Epithelial cell of esophagus (primary cell): Measurements from ENCODE around the gene AKAP13.

Experiments
- DNase-seq: peaks from one replicate; pipeline ENCODE4 v3.0.0; 2010; ENCODE audit warnings: low read depth
- H3K4me3 ChIP-seq: 2 replicates; pipeline ENCODE4 v1.5.1; 2011; ENCODE audit warnings: mild to moderate bottlenecking, low read length, control low read depth
- TF ChIP-seq, protein P1 (sequence below): IDR thresholded peaks from 2 replicates; pipeline ENCODE4 v1.5.1; 2011; ENCODE audit warnings: low read depth, mild to moderate bottlenecking, low read length, control low read depth, inconsistent platforms; ENCODE audit not compliant: insufficient read depth; ENCODE audit errors: missing control alignments

Gene AKAP13

DNA sequence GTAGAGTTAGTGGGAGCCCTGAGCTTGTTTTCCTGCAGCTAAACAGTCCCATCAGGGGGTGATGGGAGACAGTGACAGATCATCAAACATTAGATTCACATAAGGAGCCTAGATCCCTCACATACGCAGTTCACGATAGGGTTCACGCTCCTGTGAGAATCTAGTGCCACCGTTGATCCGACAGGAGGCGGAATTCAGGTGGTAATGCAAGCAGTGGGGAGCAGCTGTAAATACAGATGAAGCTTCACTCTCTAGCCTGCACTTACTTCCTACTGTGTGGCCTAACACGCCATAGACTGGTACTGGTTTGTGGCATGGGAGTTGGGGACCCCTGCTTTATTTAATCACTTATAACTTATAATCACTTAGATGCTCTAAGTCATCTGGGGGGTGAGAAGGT lies 179.1 kb downstream of the AKAP13 start:
- TF ChIP-seq, protein P1, sequence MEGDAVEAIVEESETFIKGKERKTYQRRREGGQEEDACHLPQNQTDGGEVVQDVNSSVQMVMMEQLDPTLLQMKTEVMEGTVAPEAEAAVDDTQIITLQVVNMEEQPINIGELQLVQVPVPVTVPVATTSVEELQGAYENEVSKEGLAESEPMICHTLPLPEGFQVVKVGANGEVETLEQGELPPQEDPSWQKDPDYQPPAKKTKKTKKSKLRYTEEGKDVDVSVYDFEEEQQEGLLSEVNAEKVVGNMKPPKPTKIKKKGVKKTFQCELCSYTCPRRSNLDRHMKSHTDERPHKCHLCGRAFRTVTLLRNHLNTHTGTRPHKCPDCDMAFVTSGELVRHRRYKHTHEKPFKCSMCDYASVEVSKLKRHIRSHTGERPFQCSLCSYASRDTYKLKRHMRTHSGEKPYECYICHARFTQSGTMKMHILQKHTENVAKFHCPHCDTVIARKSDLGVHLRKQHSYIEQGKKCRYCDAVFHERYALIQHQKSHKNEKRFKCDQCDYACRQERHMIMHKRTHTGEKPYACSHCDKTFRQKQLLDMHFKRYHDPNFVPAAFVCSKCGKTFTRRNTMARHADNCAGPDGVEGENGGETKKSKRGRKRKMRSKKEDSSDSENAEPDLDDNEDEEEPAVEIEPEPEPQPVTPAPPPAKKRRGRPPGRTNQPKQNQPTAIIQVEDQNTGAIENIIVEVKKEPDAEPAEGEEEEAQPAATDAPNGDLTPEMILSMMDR, result no peak
- H3K4me3 ChIP-seq, result no peak overlapping the region
- DNase-seq, result no peak

DNA sequence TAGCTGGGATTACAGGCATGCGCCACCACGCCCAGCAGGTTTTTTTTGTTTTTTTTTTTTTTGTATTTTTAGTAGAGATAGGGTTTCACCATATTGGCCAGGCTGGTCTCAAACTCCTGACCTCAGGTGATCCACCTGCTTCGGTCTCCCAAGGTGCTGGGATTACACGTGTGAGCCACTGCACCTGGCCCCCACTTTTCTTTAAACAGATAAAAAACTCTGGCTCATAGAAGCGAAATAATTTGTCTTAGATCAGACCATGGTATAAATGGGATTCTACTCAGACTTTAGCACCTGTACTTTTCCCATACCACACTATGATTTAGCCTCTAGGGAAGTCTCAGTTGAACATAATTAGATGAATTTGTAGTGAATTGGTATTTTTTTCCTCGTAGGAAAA lies 182.4 kb downstream of the AKAP13 start:
- H3K4me3 ChIP-seq, result no peak overlapping the region
- TF ChIP-seq, protein P1, result no peak
- no peak for DNase-seq

DNA sequence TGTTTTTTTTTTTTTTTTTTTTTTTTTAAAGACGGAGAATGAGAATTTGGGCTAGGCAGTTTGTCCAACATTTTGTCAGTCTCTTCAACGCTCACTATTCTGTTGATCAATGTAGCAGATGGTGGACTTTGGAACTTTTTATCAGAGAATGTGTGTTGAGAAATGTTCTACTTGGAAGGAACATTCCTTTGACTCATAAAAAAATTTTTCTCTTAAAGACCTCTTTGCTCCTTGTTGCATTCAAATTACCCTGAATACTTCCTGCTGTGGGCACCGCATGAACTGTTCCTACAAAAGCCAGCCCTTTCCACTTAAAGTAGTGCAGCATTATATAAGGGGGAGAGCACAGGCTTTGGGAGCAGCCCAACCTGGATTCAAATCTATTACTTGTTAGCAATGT lies 182.9 kb downstream of the AKAP13 start:
- no peak overlapping the region for H3K4me3 ChIP-seq
- TF ChIP-seq, protein P1, result no peak
- no peak for DNase-seq

DNA sequence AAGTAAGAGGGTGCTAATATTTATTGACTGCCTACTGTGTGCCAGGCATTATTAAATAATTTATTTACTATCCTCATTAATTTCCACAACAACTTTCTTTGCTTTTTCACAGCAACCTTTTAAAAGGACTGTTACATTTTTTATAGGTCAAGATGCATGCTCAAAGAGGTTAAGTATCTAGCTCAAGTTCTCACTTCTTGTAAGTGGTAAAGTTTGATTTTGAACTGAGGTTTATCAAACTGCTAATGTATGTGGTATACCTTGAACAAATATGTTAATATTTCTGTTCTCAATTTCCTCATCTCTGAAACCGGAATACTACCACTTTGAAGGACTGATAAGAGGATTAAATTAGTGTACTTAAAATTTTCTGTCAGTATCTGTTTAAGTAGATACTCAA lies 183.3 kb downstream of the AKAP13 start:
- TF ChIP-seq, protein P1, result no peak
- no peak for DNase-seq
- H3K4me3 ChIP-seq, result no peak overlapping the region

DNA sequence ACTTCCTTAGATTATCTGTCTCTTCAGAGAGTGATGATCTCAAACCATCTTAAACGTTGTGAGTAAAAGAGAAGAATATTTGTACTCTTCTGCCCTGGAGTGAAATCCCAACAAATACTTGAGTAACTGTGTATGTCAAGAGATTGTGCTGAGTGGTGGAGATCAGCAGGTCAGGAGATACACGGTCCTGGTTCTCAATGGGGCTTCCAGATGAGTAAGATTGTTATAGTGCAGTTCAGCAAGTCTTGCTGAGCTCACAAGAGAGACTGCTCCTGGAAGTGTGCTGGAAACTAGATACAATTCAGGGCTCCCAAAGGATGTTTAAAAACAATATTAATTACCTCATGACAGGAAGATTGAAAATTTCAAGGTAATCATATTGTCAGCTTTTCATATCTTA lies 184.3 kb downstream of the AKAP13 start:
- TF ChIP-seq, protein P1, result no peak
- no peak overlapping the region for H3K4me3 ChIP-seq
- DNase-seq, result peak; percentile 27

DNA sequence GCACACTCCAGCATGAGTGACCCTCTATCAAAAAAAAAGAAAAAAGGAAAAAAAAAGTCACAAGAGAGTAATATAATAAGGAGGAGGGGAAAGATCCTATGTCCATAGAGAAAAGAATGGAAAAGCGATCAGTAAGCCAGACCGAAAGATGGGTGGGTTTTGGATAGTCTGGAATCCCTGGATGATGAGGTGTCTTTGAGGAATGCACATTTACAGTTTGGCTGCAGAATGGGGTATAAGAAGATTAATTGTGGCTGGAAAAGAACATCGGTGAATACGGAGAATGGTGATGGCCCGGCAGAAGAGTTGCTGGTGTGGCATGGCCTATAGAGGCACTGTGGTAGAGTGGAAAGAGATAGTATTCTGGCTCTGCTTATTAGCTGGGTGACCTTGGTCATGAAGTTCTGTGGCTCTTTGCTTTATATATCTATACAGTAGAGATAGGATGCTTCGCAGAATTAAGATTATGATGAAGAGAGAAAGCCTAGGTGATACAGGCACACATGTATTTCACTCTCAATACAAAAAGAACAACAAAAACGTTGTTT lies 187.9 kb downstream of the AKAP13 start:
- H3K4me3 ChIP-seq, result no peak overlapping the region
- TF ChIP-seq, protein P1, result no peak
- DNase-seq, result no peak

DNA sequence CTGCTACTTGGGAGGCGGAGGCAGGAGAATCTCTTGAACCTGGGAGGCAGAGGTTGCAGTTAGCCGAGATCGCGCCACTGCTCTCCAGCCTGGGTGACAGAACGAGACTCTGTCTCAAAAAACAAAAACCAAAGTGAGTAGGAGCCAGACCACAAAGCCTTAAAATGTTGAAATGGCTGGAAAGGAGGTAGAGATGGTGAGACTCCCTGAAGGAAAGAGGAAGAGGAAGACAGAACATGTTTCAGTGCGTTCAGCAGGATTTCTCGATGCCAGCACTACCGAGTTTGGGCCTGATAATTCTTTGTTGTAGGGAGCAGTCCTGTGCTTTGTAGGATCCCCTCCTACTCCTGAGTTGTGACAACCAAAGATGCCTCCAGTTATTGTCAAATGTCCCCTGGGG lies 189.9 kb downstream of the AKAP13 start:
- H3K4me3 ChIP-seq, result no peak overlapping the region
- no peak for DNase-seq
- TF ChIP-seq, protein P1, result no peak
